ENCODE data around the gene LEPROT. TPM values are rescaled to one million over a fixed set of nuclear protein-coding genes. Genes with fewer than 3 reads are reported as not detected.

Gene LEPROT
- total RNA-seq, 6 experiments from 2014 or later = 26.6 to 50.2 (median 37.5) TPM

DNA sequence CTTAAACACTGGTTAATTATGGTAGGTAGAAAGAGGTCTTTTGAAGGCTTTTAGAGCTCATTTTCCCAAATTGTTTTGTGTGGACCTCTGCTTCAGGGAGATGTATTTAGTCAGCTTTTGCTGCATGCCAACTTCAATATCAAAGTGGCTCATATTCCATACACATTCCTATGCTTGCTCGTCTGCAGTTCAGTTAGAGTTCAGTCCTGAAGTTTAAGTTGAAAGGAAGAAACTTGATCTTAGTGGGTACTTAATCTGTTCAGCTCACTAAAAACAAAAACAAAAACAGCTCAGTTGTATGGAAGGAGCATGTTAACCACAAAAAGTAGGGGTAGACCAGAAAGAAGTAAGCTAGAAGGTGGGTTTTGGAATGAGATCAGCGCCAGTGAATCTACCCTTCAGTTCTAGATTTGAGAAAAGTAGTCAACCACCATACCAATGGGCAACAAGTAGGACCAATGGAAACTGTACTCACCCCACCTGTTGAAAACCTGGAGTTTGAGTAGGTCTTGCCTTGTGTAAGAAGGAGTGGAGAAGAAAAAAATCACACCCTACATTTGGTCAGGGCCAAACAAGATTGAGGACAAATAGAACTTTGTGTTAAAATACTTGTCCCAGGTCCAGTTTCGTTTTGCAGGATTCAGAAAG lies 58.0 kb downstream of the LEPROT start:
- TF ChIP-seq, protein P1, sequence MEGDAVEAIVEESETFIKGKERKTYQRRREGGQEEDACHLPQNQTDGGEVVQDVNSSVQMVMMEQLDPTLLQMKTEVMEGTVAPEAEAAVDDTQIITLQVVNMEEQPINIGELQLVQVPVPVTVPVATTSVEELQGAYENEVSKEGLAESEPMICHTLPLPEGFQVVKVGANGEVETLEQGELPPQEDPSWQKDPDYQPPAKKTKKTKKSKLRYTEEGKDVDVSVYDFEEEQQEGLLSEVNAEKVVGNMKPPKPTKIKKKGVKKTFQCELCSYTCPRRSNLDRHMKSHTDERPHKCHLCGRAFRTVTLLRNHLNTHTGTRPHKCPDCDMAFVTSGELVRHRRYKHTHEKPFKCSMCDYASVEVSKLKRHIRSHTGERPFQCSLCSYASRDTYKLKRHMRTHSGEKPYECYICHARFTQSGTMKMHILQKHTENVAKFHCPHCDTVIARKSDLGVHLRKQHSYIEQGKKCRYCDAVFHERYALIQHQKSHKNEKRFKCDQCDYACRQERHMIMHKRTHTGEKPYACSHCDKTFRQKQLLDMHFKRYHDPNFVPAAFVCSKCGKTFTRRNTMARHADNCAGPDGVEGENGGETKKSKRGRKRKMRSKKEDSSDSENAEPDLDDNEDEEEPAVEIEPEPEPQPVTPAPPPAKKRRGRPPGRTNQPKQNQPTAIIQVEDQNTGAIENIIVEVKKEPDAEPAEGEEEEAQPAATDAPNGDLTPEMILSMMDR (IDR thresholded peaks at IDR 0.05) = no peak
- TF ChIP-seq POLR2A (IDR thresholded peaks at IDR 0.05) = no peak
- Histone ChIP-seq H3K27me3 (no peaks in the 10 kb centered on the region), H3K9me3 (no peaks in the 10 kb centered on the region), H3K4me1 (peaks cover 0 to 35% (median 11%) of the 10 kb centered on the region in 4 donors), H3K36me3 (no peaks in the 10 kb centered on the region), H3K4me3 (no peak overlapping the region), H3K27ac (peak overlapping the region in 2 of 3 donors; percentile 84 to 87)
- intact Hi-C loops (cut with DNase I) = no loop called here
- no peak for DNase-seq
- peak; percentile 6 to 37 (median 16) for ATAC-seq
- 69% methylated on average over 3 of the region's 3 CpGs for WGBS (ENCODE audit: insufficient coverage, low coverage, low lambda C conversion rate, missing lambda C conversion rate)

DNA sequence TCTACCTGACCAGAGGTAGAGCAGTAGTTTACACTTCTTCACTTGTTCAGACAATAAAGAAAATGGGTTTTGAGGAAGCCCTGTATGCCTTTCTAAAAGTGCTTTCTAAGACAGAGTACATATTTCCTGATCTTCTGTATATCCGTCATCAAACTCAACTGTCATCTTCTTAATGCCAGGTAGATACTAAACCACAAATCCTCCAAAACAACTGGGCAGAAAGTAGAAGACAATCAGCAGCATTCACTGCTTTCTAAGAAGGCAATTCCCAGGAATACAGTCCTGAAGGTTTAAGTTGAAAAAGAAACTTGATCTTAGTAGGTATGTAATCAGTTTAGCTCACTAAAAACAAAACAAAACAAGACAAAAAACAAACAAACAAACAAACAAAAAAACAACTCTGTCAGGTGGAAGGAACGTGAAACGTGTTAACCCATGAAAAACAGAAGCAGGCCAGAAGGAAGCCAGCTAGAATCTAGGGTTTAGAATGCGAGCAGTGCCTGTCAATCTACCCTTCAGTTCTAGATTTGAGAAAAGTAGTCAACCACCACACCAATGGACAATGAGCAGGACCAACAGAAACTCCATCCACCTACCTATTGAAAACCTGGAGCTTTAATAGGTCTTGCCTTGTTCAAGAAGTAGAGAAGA lies 59.2 kb downstream of the LEPROT start:
- intact Hi-C loops (cut with DNase I) = no loop called here
- no peaks in the 10 kb centered on the region for H3K36me3 ChIP-seq
- H3K4me3 ChIP-seq = no peak overlapping the region
- H3K27ac ChIP-seq = no peak overlapping the region
- H3K4me1 ChIP-seq = peaks cover 0 to 33% (median 10%) of the 10 kb centered on the region in 4 donors
- DNase-seq = no peak
- H3K27me3 ChIP-seq = no peaks in the 10 kb centered on the region
- 96% methylated on average over 4 of the region's 4 CpGs for WGBS (ENCODE audit: insufficient coverage, low coverage, low lambda C conversion rate, missing lambda C conversion rate)
- TF ChIP-seq POLR2A (IDR thresholded peaks at IDR 0.05) = no peak
- TF ChIP-seq, protein P1 (IDR thresholded peaks at IDR 0.05) = no peak
- no peaks in the 10 kb centered on the region for H3K9me3 ChIP-seq
- no peak for ATAC-seq

DNA sequence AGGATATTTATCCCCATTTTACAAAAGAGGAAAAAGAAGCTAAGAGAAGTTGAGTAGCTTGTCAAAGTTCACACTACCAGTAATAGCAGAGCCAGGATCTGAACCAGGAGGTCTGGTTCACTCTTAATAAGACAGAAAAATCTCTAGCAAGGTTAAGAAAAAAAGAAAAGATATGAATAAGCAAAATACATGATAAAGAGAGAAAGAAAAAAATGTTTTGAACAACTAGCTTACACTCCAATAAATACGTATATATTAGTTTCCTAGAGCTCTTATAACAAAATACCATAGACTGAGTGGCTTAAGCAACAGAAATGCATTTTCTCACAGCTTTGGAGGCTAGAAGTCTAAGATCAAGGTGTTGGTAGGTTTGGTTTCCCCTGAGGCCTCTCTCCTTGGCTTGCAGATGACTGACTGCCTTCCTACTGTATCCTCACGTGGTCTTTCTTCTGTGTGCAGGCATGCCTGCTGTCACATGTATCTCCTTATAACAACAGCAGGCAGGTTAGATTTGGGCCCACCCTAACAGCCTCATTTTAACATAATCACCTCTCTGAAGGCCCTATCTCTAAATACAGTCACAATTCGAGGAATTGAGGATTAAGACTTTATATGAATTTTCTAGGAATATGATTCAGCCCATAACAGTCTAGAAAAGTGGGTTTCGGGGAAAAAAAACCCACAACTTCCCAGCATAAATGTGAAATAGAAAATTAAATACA lies 60.4 kb downstream of the LEPROT start:
- peaks cover 0 to 36% (median 9%) of the 10 kb centered on the region in 4 donors for H3K4me1 ChIP-seq

DNA sequence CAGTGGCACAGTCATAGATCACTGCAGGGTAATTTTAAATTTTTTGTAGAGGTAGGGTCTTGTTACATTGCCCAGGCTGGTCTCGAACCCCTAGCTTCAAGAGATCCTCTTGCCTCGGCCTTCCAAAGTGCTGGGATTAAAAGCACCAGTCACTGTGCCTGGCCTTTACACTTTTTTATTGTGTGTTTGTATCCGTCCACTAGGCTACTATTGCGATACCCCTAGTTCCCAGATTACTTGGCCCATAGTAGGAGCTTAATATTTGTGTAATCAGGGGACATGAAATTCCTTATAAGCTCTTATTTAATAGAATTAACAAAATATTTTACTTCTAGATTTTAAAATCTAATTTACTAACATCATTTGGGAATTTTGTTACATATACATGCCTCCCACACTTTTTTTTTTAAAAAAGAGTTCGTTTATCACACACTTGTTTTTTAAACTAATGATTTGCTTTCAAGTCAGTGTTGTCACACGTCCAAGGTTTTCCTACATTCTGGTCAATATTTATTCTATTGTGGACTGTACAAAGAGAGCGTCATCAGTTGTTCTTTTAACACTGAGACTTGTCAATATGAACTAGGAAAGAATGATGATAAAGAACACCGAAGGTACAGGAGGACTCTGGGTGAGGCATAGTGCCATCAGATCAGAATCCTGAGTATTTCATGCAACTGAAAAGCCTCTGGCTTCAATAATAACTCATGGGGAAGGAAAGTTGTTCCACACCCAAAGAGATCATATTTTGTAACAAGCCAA lies 63.7 kb downstream of the LEPROT start:
- intact Hi-C loops (cut with DNase I) = no loop called here
- no peaks in the 10 kb centered on the region for H3K27me3 ChIP-seq
- ATAC-seq = peak; percentile 87 to 97 (median 96)
- no peaks in the 10 kb centered on the region for H3K36me3 ChIP-seq
- peaks cover 0 to 12% (median 3%) of the 10 kb centered on the region in 4 donors for H3K4me1 ChIP-seq
- peak in 1 of 3 donors; percentile 50 for DNase-seq
- no peaks in the 10 kb centered on the region for H3K9me3 ChIP-seq
- 48% methylated on average over 8 of the region's 8 CpGs for WGBS (ENCODE audit: insufficient coverage, low coverage, low lambda C conversion rate, missing lambda C conversion rate)
- TF ChIP-seq POLR2A (IDR thresholded peaks at IDR 0.05) = no peak
- TF ChIP-seq, protein P1 (IDR thresholded peaks at IDR 0.05) = no peak
- H3K4me3 ChIP-seq = no peak overlapping the region
- peak overlapping the region; percentile 17 to 87 (median 72) for H3K27ac ChIP-seq

More for the DNA sequence above, 60.4 kb downstream of the LEPROT start:
- Histone ChIP-seq H3K36me3 (no peaks in the 10 kb centered on the region), H3K9me3 (no peaks in the 10 kb centered on the region), H3K27ac (no peak overlapping the region), H3K27me3 (no peaks in the 10 kb centered on the region), H3K4me3 (no peak overlapping the region)
- intact Hi-C loops (cut with DNase I) = no loop called here
- ATAC-seq (no peak), DNase-seq (no peak)
- 89% methylated on average over 4 of the region's 4 CpGs for WGBS (ENCODE audit: insufficient coverage, low coverage, low lambda C conversion rate, missing lambda C conversion rate)
- TF ChIP-seq POLR2A (IDR thresholded peaks at IDR 0.05) = no peak
- TF ChIP-seq, protein P1 (IDR thresholded peaks at IDR 0.05) = no peak

Data from right lobe of liver (tissue), 6 donors.